Endometrial microvascular endothelial cells (primary cell): Measurements from ENCODE around the gene CIART. TPM values are rescaled to one million over a fixed set of nuclear protein-coding genes. Genes with fewer than 3 reads are reported as not detected.
"Not testable (repeated sequence)": the region's sequence is repeated elsewhere in the genome, so short reads cannot be mapped to it uniquely, and the experiment has no call there.

Experiments
- in situ Hi-C: cut with HindIII; loops from 2 replicates; pipeline ENCODE4 v1.10.0; 2017; ENCODE audit warnings: low sequenced_read_pairs, low pct_unique_long_range_greater_than_20kb; ENCODE audit errors: inconsistent ontology term
- total RNA-seq: library from RNA; depleted of rRNA; stranded (reverse); fragments of >200 nt; gene quantifications from one replicate; pipeline ENCODE4 v1.2.3, GENCODE V29; 2015; ENCODE audit errors: inconsistent ontology term

Gene CIART
- total RNA-seq, 1 donor from 2014 or later, result 0.37 TPM

- in situ Hi-C loops, result no loop called here
Observed at GRCh38 chr1:150295476-150295875, 13.1 kb downstream of the CIART start.

GRCh38 chr1:150299716-150300115 is 17.4 kb downstream of the CIART start:
- in situ Hi-C loops, result no loop called here

GRCh38 chr1:150302338-150302737 is 20.0 kb downstream of the CIART start:
- in situ Hi-C loops, result no loop called here

- in situ Hi-C loops, result no loop called here
Observed at GRCh38 chr1:150302902-150303301, 20.5 kb downstream of the CIART start.

GRCh38 chr1:150308585-150308984 is 26.2 kb downstream of the CIART start:
- in situ Hi-C loops, result not testable (repeated sequence)

GRCh38 chr1:150309758-150310508 is 27.6 kb downstream of the CIART start:
- in situ Hi-C loops, result no loop called here

- in situ Hi-C loops, result no loop called here
Observed at GRCh38 chr1:150311762-150312161, 29.4 kb downstream of the CIART start.

- in situ Hi-C loops, result not testable (repeated sequence)
Observed at GRCh38 chr1:150314691-150315090, 32.3 kb downstream of the CIART start.

- in situ Hi-C loops, result no loop called here
Observed at GRCh38 chr1:150320667-150320978, 38.3 kb downstream of the CIART start.

GRCh38 chr1:150321826-150322166 is 39.4 kb downstream of the CIART start:
- in situ Hi-C loops, result no loop called here

GRCh38 chr1:150322310-150322709 is 40.0 kb downstream of the CIART start:
- in situ Hi-C loops, result no loop called here

- in situ Hi-C loops, result no loop called here
Observed at GRCh38 chr1:150332651-150333290, 50.4 kb downstream of the CIART start.

Other genes with a start within 250 kb of the CIART start
- 23.4 TPM for gene VPS45, start 214.8 kb upstream of the CIART start, total RNA-seq
- gene PLEKHO1, start 132.6 kb upstream of the CIART start, total RNA-seq, result 45.3 TPM
- gene ANP32E, start 46.4 kb upstream of the CIART start, total RNA-seq, result 30.3 TPM
- not detected for gene CA14, start 24.8 kb upstream of the CIART start, total RNA-seq
- 195 TPM for gene APH1A, start 13.5 kb upstream of the CIART start, total RNA-seq
- 20.0 TPM for gene C1orf54, start 9.8 kb upstream of the CIART start, total RNA-seq
- gene MRPS21, start 11.3 kb downstream of the CIART start, total RNA-seq, result 49.5 TPM
- 29.6 TPM for gene PRPF3, start 39.0 kb downstream of the CIART start, total RNA-seq
- 15.2 TPM for gene RPRD2, start 81.6 kb downstream of the CIART start, total RNA-seq
- gene TARS2, start 204.9 kb downstream of the CIART start, total RNA-seq, result 12.5 TPM
- gene ECM1, start 225.6 kb downstream of the CIART start, total RNA-seq, result 5.8 TPM
- not detected for gene FALEC, start 233.2 kb downstream of the CIART start, total RNA-seq